ENCODE data around the gene DHX58.
A peak's percentile ranks its signal among the peaks of the same experiment; 100 is the strongest.

DHX58 gene

DNA sequence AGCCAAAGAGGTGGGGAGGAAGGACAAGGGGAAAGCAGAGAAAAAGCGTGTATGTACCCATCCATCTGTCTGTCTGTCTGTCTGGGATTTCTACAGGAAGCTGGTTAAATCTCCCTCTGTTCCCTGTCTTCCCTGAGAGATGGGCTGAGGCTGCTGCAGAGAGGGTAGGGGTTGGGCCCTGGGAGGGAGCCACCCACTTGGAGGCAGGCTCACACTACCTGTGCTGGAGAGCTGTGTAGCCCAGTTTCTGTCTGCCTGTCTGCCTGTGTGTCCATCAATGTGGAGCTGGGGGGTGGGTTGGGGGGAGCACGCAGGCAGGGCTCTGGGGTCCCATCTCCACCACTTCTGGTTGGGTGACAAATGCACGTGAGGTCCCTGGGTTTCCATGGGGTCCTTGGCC is 43.5 kb downstream of the DHX58 start:
- TF ChIP-seq, protein P1, sequence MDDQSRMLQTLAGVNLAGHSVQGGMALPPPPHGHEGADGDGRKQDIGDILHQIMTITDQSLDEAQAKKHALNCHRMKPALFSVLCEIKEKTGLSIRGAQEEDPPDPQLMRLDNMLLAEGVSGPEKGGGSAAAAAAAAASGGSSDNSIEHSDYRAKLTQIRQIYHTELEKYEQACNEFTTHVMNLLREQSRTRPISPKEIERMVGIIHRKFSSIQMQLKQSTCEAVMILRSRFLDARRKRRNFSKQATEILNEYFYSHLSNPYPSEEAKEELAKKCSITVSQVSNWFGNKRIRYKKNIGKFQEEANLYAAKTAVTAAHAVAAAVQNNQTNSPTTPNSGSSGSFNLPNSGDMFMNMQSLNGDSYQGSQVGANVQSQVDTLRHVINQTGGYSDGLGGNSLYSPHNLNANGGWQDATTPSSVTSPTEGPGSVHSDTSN (CRISPR knock-in tag; IDR thresholded peaks at IDR 0.05) = no peak
- TF ChIP-seq, protein P2, sequence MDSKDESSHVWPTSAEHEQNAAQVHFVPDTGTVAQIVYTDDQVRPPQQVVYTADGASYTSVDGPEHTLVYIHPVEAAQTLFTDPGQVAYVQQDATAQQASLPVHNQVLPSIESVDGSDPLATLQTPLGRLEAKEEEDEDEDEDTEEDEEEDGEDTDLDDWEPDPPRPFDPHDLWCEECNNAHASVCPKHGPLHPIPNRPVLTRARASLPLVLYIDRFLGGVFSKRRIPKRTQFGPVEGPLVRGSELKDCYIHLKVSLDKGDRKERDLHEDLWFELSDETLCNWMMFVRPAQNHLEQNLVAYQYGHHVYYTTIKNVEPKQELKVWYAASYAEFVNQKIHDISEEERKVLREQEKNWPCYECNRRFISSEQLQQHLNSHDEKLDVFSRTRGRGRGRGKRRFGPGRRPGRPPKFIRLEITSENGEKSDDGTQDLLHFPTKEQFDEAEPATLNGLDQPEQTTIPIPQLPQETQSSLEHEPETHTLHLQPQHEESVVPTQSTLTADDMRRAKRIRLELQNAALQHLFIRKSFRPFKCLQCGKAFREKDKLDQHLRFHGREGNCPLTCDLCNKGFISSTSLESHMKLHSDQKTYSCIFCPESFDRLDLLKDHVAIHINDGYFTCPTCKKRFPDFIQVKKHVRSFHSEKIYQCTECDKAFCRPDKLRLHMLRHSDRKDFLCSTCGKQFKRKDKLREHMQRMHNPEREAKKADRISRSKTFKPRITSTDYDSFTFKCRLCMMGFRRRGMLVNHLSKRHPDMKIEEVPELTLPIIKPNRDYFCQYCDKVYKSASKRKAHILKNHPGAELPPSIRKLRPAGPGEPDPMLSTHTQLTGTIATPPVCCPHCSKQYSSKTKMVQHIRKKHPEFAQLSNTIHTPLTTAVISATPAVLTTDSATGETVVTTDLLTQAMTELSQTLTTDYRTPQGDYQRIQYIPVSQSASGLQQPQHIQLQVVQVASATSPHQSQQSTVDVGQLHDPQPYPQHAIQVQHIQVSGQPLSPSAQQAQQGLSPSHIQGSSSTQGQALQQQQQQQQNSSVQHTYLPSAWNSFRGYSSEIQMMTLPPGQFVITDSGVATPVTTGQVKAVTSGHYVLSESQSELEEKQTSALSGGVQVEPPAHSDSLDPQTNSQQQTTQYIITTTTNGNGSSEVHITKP (tag by site-specific recombination; IDR thresholded peaks at IDR 0.05) = no peak
- no peak for TF ChIP-seq ZNF274 (IDR thresholded peaks at IDR 0.05; ENCODE audit: low read length)
- TF ChIP-seq ZNF274 (tag by site-specific recombination; IDR thresholded peaks at IDR 0.05; ENCODE audit: borderline replicate concordance) = no peak
- no peak for TF ChIP-seq ZNF549 (tag by site-specific recombination; IDR thresholded peaks at IDR 0.05)
- TF ChIP-seq ZNF37A (tag by site-specific recombination; IDR thresholded peaks at IDR 0.05) = no peak
- TF ChIP-seq ZNF404 (tag by site-specific recombination; IDR thresholded peaks at IDR 0.05) = no peak
- no peak for TF ChIP-seq SP3 (tag by site-specific recombination; IDR thresholded peaks at IDR 0.05)
- peak; percentile 13; the same call in 1 of the 2 replicates for TF ChIP-seq SP2 (tag by site-specific recombination; IDR thresholded peaks at IDR 0.05)
- TF ChIP-seq GLIS1 (tag by site-specific recombination; IDR thresholded peaks at IDR 0.05) = peak; percentile 54
- TF ChIP-seq, protein P3, sequence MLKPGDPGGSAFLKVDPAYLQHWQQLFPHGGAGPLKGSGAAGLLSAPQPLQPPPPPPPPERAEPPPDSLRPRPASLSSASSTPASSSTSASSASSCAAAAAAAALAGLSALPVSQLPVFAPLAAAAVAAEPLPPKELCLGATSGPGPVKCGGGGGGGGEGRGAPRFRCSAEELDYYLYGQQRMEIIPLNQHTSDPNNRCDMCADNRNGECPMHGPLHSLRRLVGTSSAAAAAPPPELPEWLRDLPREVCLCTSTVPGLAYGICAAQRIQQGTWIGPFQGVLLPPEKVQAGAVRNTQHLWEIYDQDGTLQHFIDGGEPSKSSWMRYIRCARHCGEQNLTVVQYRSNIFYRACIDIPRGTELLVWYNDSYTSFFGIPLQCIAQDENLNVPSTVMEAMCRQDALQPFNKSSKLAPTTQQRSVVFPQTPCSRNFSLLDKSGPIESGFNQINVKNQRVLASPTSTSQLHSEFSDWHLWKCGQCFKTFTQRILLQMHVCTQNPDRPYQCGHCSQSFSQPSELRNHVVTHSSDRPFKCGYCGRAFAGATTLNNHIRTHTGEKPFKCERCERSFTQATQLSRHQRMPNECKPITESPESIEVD (tag by site-specific recombination; IDR thresholded peaks at IDR 0.05) = no peak
- TF ChIP-seq, protein P4, sequence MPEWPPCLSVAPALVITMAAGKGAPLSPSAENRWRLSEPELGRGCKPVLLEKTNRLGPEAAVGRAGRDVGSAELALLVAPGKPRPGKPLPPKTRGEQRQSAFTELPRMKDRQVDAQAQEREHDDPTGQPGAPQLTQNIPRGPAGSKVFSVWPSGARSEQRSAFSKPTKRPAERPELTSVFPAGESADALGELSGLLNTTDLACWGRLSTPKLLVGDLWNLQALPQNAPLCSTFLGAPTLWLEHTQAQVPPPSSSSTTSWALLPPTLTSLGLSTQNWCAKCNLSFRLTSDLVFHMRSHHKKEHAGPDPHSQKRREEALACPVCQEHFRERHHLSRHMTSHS (tag by site-specific recombination; IDR thresholded peaks at IDR 0.05) = no peak
- Histone ChIP-seq H3K4me1 (ENCODE audit: control insufficient read depth, insufficient read depth, low read length) (no peaks in the 10 kb centered on the region), H3K36me3 (ENCODE audit: control insufficient read depth in 2 of 2, insufficient read depth in 1 of 2, low read length in 2 of 2) (no peaks in the 10 kb centered on the region), H3K27ac (ENCODE audit: extremely low read depth, low read depth, low read length) (no peak overlapping the region), H3K4me3 (ENCODE audit: low read depth, low read length) (no peak overlapping the region), H3K9me3 (ENCODE audit: control insufficient read depth, insufficient read depth, low read depth, low read length) (no peaks in the 10 kb centered on the region)
- POLR2A ChIA-PET = interaction anchor here (0.6 kb wide), 1 partner anchor 11 kb away, joined by 3 read pairs; no protein-coding TSS in a partner anchor
- CTCF ChIA-PET = interaction anchor here (0.5 to 5.3 kb wide), 12 partner anchors 11 to 1914 kb away, joined by 3 to 132 read pairs (median 8); partner anchors contain the start of genes KAT2A, PSMC3IP and ZNF385C

DNA sequence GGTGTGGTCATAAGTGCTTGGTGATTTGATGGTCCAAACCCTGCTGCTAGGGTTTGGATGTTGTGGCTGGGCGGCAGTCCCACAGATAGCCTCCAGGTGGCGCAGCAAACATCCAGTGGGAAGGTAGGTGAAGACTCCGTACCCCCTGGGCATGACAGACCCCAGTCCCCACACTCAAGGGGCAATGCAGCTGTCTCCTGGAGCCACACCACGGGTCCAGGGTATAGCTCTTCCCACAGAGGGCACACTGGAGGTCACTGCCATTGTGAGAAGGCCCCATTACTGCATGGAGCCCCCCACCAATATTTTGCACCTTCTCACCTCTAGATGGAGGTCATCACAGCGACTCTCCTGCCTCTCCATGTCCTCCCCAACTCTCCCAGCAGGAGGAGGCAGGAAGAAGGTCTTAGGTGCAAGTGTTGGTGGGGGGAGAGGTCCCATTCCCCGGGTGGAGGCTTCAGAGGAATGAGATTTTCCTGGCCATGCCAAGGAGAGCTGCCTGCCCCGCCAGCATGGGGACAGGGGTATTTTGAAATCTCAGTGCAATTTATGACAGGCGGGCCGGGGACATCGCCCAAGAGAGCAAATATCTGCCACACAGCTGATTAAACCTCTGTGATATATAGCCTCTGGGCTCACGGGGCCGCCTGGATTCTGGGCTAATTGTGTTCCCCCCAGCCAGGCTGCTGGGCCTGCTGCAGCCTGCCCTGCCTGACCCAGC is 45.0 kb downstream of the DHX58 start:
- POLR2A ChIA-PET = interaction anchor here (0.6 to 0.8 kb wide), 2 partner anchors 34 to 563 kb away, joined by 4 to 5 read pairs; no protein-coding TSS in a partner anchor
- no peaks in the 10 kb centered on the region for H3K9me3 ChIP-seq (ENCODE audit: control insufficient read depth, insufficient read depth, low read depth, low read length)
- no peaks in the 10 kb centered on the region for H3K4me1 ChIP-seq (ENCODE audit: control insufficient read depth, insufficient read depth, low read length)
- H3K27ac ChIP-seq (ENCODE audit: extremely low read depth, low read depth, low read length) = no peak overlapping the region
- no peaks in the 10 kb centered on the region for H3K36me3 ChIP-seq (ENCODE audit: control insufficient read depth in 2 of 2, insufficient read depth in 1 of 2, low read length in 2 of 2)
- CTCF ChIA-PET = interaction anchor here (0.6 to 5.3 kb wide), 43 partner anchors 8 to 1821 kb away, joined by 3 to 132 read pairs (median 5); partner anchors contain the start of genes DHX58, DNAJC7, KAT2A and NKIRAS2
- no peak overlapping the region for H3K4me3 ChIP-seq (ENCODE audit: low read depth, low read length)
- peak; percentile 75 for TF ChIP-seq ZNF600 (tag by site-specific recombination; IDR thresholded peaks at IDR 0.05)
- TF ChIP-seq ZNF341 (tag by site-specific recombination; IDR thresholded peaks at IDR 0.05; ENCODE audit: low read depth) = peak; percentile 46; the same call in 1 of the 2 replicates
- TF ChIP-seq ZBTB17 (tag by site-specific recombination; IDR thresholded peaks at IDR 0.05) = 0 out of 2 replicates have a peak, but pooled peaks have one; percentile 44
- TF ChIP-seq, protein P5, sequence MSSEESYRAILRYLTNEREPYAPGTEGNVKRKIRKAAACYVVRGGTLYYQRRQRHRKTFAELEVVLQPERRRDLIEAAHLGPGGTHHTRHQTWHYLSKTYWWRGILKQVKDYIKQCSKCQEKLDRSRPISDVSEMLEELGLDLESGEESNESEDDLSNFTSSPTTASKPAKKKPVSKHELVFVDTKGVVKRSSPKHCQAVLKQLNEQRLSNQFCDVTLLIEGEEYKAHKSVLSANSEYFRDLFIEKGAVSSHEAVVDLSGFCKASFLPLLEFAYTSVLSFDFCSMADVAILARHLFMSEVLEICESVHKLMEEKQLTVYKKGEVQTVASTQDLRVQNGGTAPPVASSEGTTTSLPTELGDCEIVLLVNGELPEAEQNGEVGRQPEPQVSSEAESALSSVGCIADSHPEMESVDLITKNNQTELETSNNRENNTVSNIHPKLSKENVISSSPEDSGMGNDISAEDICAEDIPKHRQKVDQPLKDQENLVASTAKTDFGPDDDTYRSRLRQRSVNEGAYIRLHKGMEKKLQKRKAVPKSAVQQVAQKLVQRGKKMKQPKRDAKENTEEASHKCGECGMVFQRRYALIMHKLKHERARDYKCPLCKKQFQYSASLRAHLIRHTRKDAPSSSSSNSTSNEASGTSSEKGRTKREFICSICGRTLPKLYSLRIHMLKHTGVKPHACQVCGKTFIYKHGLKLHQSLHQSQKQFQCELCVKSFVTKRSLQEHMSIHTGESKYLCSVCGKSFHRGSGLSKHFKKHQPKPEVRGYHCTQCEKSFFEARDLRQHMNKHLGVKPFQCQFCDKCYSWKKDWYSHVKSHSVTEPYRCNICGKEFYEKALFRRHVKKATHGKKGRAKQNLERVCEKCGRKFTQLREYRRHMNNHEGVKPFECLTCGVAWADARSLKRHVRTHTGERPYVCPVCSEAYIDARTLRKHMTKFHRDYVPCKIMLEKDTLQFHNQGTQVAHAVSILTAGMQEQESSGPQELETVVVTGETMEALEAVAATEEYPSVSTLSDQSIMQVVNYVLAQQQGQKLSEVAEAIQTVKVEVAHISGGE (tag by site-specific recombination; conservative IDR thresholded peaks at IDR 0.05; ENCODE audit: low read depth) = no peak
- TF ChIP-seq KLF1 (tag by site-specific recombination; IDR thresholded peaks at IDR 0.05) = peak; percentile 97
- TF ChIP-seq ZBTB8A (tag by site-specific recombination; IDR thresholded peaks at IDR 0.05) = peak; percentile 27; the same call in 1 of the 2 replicates
- no peak for TF ChIP-seq YY2 (tag by site-specific recombination; IDR thresholded peaks at IDR 0.05)
- no peak for TF ChIP-seq ZNF555 (tag by site-specific recombination; conservative IDR thresholded peaks at IDR 0.05)
- TF ChIP-seq, protein P6, sequence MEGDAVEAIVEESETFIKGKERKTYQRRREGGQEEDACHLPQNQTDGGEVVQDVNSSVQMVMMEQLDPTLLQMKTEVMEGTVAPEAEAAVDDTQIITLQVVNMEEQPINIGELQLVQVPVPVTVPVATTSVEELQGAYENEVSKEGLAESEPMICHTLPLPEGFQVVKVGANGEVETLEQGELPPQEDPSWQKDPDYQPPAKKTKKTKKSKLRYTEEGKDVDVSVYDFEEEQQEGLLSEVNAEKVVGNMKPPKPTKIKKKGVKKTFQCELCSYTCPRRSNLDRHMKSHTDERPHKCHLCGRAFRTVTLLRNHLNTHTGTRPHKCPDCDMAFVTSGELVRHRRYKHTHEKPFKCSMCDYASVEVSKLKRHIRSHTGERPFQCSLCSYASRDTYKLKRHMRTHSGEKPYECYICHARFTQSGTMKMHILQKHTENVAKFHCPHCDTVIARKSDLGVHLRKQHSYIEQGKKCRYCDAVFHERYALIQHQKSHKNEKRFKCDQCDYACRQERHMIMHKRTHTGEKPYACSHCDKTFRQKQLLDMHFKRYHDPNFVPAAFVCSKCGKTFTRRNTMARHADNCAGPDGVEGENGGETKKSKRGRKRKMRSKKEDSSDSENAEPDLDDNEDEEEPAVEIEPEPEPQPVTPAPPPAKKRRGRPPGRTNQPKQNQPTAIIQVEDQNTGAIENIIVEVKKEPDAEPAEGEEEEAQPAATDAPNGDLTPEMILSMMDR (tag by site-specific recombination; IDR thresholded peaks at IDR 0.05) = peak; percentile 99
